M059J (cell line): ENCODE data around the gene SLC12A7. TPM values are rescaled to one million over a fixed set of nuclear protein-coding genes. Genes with fewer than 3 reads are reported as not detected.

Experiments used
- DNase-seq: peaks from one replicate; pipeline ENCODE4 v3.0.0-alpha.2; 2012; ENCODE audit warnings: low read depth
- total RNA-seq: library from RNA; depleted of rRNA; stranded (reverse); fragments of >200 nt; shearing (Covaris generic); gene quantifications from 2 replicates; pipeline ENCODE4 v1.2.3, GENCODE V29; 2014

Gene SLC12A7
- total RNA-seq, 1 experiment from 2014 or later, result 14.2 TPM

DNA sequence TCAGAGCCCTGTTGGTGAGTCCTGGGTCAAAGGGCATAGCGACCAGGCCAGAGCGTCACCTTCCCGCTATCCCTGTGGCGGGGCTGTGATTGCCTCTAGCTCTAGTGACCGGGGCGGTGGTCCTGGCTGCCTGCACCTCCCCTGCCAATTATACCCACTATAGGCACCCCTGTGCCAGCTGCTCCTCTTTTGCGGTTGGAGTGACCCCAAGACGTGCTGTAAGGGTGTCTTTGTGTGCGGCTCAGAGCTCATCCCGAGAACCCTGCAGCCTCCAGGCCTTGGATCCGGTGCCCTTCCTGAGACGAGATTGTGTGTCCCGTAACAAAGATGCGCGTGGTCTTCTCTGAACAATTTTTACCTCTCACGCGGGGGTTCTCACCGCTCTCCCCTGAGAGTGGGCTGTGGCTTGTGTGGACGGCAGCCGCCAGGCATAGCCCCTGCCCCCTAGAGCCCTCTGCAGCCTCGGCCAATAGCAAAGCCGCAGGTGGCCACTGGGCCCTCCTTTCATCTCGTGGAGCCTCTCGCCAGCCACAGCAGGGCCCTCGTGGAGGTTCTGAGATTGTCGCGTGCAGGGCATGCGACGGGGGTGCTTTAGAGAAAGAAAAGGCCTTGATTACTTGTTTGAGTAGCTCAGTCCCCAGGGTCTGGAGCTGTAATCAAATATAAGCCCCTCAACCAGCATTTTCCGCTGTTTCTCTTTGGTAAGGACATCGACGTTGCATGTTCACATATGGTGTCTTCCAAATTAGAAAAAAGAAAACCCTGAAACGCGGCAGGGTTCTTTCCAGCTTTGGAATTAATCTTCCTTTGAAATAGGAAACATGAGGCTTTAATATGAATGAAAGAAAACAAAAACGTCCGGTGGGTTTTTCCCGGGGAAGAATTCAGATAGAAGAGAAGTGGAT, 92.6 kb downstream of the SLC12A7 start:
- no peak for DNase-seq

- DNase-seq, result no peak
These were observed 93.3 kb downstream of the SLC12A7 start for GRCh38 chr5:1018596-1018995.

GRCh38 chr5:1017691-1018455, 94.0 kb downstream of the SLC12A7 start:
- no peak for DNase-seq

DNA sequence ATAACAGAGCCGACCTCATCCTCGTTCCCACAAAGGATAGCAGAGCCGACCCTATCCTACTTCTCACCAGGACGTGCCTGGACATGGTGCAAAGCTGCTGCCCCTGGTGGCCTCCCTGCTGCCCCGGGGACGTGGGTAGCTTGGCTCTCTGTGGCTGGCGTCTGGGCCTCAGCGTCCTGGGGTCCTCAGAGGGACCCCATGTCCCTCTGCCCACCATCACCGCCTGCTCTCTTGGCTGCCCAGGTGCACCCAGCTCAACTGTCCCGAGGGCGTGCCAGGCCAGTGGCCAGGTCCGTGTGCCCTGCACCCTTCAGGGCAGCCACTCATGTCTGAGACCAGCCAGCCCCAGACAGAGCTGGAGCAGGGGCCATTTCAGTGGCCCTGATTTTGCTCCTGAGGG, 94.8 kb downstream of the SLC12A7 start:
- no peak for DNase-seq

DNA sequence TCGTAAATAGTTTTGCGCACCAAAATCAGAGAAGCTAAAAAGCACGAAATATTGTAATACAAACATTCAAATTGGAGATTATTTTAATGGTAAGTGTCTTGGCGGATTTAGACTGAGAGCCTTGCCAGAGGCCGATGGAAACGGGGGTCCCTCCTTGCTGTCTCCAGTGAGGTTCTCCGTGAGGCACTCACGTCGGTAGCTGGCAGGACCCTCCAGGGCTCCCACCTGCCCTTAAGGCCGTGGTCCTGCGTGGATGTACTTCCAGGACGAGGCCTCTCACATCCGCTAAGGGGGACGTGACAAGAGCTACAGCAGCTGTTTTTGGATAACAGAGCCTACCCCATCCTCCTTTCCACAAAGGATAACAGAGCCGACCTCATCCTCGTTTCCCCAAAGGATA, 95.4 kb downstream of the SLC12A7 start:
- DNase-seq, result no peak

GRCh38 chr5:1016036-1016435, 95.8 kb downstream of the SLC12A7 start:
- DNase-seq, result no peak

- DNase-seq, result no peak
These were observed 96.4 kb downstream of the SLC12A7 start for GRCh38 chr5:1015507-1015906.

GRCh38 chr5:1014781-1015221, 97.1 kb downstream of the SLC12A7 start:
- DNase-seq, result no peak

GRCh38 chr5:1014346-1014745, 97.5 kb downstream of the SLC12A7 start:
- DNase-seq, result no peak

DNA sequence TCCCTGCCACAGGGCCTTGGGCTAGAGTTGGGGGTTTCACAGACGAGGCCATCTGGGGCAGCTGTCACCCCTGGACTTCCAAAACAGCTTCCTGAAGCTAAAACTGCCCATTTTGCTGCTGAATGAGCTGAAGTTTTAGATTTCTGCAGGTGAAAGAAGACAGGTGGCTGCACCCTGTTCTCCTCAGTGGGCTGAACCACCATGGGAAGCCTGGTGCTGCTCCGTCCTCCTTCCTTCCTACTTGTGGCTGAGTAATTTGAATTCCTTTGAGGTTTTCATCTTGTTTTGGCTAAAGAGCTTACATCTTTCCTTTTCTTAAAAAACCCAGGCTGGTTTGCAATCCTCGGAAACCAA, 97.9 kb downstream of the SLC12A7 start:
- DNase-seq, result no peak

- DNase-seq, result no peak
These were observed 98.5 kb downstream of the SLC12A7 start for GRCh38 chr5:1013238-1013947.

- DNase-seq, result no peak
These were observed 99.0 kb downstream of the SLC12A7 start for GRCh38 chr5:1012900-1013237.

DNA sequence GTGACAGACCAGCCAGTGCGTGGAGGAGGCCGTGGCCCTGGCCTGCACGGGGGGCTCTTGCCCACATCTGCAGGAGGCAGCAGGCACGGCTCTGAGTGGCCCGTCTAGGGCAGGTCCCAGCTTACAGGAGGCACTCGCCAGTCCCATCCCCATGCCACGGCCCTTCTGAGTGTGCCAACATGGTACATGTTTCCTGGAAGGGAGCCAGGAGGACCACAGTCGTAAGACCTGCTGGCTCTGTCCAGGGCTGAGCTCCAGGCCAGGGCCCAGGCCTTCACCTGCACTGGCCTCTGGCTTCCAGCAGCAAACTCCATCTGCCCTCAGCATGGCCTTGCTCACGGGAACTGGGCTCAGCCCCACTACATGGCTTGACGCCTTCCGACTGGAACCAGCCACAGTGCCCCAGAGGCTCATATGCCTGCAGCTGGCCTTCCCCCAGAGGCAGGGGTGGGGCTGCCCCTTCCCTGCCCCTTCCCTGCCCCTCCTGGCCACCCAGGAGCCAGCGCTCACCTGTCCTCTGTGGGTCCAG, 99.5 kb downstream of the SLC12A7 start:
- DNase-seq, result no peak

DNA sequence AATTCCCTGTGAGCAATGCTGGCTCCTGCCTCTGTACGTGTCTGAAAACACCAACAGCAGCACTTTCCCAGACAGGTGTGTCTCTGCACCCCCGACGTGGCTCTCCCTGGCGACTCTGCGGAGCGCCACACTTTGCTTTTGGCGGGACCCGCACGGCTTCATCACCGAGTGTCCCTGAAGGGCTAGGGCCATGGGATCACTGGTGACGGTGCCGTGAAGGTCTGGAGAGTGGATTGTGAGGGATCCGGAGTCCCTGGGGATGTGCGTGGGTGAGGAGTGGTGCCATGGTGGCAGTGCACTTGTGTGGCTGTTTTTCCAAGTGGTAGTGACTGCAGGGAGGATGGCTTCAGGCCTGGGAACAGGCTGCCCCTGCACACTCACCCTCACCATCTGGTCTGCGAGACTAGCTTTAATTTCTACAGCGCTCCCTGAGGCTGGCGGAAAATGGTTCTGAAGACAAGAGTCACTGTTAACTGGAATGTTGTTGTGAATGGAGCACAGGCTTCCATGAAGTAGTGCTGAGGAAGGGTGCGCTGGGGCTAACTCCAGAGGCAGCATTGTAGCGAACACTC, 100.0 kb downstream of the SLC12A7 start:
- DNase-seq, result no peak

DNA sequence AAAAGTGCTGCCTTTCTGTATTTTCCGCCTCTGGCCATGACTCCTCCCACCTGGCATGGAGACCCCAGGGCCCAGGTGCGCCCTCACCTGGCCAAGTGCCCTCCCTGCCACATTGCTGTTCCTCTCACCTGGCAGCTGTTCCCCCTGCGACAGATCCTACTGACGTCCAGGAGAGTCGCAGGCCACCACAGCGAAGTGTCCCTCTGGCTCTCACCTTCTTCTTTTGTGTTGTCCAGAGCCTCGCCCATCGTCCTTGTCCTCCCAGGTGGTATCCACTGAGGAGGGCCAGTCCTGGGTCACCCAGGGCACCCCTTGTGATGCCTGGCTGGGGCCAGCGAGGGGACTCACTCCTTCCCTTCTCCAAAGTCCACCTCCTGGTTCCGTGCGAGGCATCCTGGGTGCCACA, 100.6 kb downstream of the SLC12A7 start:
- DNase-seq, result no peak

DNA sequence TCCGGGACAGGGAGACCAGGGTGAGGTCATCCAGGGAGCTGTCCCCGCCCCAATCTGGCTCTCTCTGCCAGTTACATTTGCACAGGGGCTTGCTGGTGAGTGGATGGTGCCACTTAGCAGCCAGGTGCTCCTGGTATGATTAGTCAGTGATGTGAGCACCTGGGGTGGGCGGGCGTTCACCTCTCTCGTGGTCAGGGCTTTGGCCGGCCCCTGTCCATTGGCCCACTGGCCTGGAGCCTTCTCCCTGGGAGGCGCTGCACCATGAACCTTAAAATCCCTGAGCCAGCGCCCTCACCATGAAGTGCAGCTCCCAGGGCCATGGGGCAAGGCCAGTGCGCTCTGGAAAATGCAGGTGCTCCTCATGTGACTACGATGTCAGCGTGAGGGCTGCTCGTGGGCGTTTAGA, 101.2 kb downstream of the SLC12A7 start:
- DNase-seq, result no peak

DNA sequence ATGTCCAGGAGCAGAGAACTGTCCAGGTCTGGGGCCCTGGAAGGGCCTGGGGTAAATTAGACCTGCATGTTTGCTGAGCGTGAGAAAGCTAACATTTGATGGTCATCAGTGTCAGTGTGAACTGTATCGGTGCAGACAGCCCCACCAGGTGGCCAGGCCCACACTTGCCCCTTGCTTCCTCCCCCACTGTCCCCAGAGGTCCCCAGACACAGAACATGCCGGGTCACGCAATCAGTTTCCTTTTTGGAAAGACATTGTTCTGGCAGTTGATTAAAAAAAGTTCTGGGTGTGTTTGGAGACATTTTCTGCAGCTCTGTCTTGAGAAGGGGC, 101.7 kb downstream of the SLC12A7 start:
- DNase-seq, result no peak

GRCh38 chr5:1009359-1010180, 102.3 kb downstream of the SLC12A7 start:
- no peak for DNase-seq

DNA sequence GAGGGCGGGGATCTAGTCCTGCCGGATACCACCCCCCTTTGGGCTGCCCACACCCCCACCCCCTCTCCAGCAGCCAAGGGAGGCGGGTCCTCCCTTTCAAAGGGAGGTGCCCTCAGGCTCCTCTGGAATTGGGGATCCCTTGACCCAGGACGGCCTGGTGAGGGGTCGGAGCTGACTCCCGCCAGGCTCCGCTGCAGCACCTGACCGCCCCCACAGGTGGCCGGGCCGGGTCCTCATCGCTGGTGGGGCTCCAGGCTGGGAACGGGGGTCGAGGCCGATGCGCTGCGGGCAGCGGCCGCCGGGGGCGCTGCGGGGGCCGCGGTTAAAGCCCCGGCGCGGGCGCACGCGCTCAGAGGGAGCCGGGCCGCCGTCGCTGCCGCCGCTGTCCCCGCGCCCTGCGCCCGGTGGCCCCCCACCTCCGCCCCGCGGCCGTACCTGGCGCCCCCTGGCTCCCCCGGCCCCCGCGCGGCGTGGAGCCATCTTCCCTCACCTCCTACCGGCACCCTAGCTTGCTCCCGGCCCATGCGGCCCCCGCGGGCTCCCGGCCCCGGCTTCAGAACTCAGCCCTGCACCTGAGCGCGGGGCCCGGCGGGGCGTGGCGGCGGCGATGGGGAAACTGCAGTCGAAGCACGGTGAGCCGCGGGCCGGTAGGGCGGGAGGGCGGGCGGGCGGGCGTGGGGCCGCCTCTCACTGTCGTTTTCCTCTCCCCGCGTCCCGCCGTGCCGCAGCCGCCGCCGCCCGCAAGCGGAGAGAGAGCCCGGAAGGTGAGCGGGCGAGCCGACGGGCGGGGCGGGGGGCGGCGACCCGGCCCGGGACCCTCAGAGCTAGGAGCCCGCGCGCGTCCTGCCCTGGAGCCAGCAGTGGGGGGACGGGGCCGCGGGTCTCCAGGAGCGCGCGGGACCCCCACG, 103.2 kb downstream of the SLC12A7 start, which contains the start of gene NKD2:
Gene NKD2, plus strand, starts transcription at position 352 of the 908 bp plus-strand sequence. Its CDS starts 256 bp downstream, at position 608.
- no peak for DNase-seq
